Endothelial cell of umbilical vein (primary cell): ENCODE data around the gene HOXB3. TPM values are rescaled to one million over a fixed set of nuclear protein-coding genes. Genes with fewer than 3 reads are reported as not detected.

Source experiments
- BruUV-seq: library from RNA; stranded (reverse); fragments of 400-500 nt; replicated peaks from 2 replicates; lab custom pipeline; 2021; lab: Mats Ljungman, UMichigan
- CTCF ChIA-PET: fragments of 300-600, 350-600 bp; sonication (Branson Sonifier 250); formaldehyde crosslinking; loops from one replicate; lab custom pipeline; 2021; ENCODE audit warnings: antibody characterized with exemption, inconsistent platforms; lab: Charles Lee
- POLR2A ChIA-PET: fragments of 300-600, 350-600 bp; sonication (Branson Sonifier 250); formaldehyde crosslinking; loops from one replicate; lab custom pipeline; 2021; ENCODE audit warnings: antibody characterized with exemption, inconsistent platforms; lab: Charles Lee
- DNase-seq: peaks from one replicate; pipeline ENCODE4 v3.0.0-alpha.2; 2011; ENCODE audit warnings: low read depth, low spot score
- FAIRE-seq: peaks from 2 replicates; lab custom pipeline; 2011; peaks lifted over from hg19 to GRCh38; lab: Jason Lieb, UNC
- H2AFZ ChIP-seq: 2 replicates; pipeline ENCODE4 v1.6.0; 2012; ENCODE audit warnings: low read depth, low read length, control low read depth, inconsistent platforms
- H3K27ac ChIP-seq: 2 replicates; pipeline ENCODE4 v1.5.1; 2011; ENCODE audit warnings: low read depth, mild to moderate bottlenecking, control low read depth, low read length, moderate library complexity; ENCODE audit not compliant: insufficient read depth
- H3K27me3 ChIP-seq, 2 experiments: 2 replicates each; pipeline versions ENCODE4 v1.6.0 to v1.6.1; 2011; ENCODE audit warnings: low read length in 2 of 2, mixed read lengths in 1 of 2; ENCODE audit not compliant: control insufficient read depth in 2 of 2, insufficient read depth in 2 of 2
- H3K36me3 ChIP-seq, 2 experiments: 2 replicates in 1 of 2; 3 replicates in 1 of 2; pipeline ENCODE4 v1.5.1; 2011; ENCODE audit warnings: low read length in 2 of 2, mild to moderate bottlenecking in 1 of 2, moderate library complexity in 1 of 2; ENCODE audit not compliant: control insufficient read depth in 2 of 2, insufficient read depth in 2 of 2; ENCODE audit errors: extremely low read depth in 1 of 2
- H3K4me1 ChIP-seq: 3 replicates; pipeline ENCODE4 v1.5.1; 2011; ENCODE audit warnings: mild to moderate bottlenecking, low read length; ENCODE audit not compliant: control insufficient read depth, insufficient read depth; ENCODE audit errors: extremely low read depth
- H3K4me2 ChIP-seq: 2 replicates; pipeline ENCODE4 v1.6.1; 2011; ENCODE audit warnings: low read length, control low read depth, mixed read lengths; ENCODE audit not compliant: insufficient read depth
- H3K4me3 ChIP-seq, 3 experiments: fragments of 200-600 bp in 1 of 3; sonication (generic), shearing (Covaris generic) in 1 of 3; replicated peaks in 1 of 3; 2 replicates each; pipeline ENCODE4 v1.5.1; 2011 to 2016; ENCODE audit warnings: control low read depth in 3 of 3, low read length in 3 of 3, mild to moderate bottlenecking in 2 of 3, inconsistent platforms in 1 of 3, low read depth in 1 of 3, moderate library complexity in 1 of 3; ENCODE audit not compliant: insufficient read depth in 1 of 3
- H3K79me2 ChIP-seq: 2 replicates; pipeline ENCODE4 v1.6.0; 2012; ENCODE audit warnings: low read length, inconsistent platforms; ENCODE audit not compliant: control insufficient read depth, insufficient read depth
- H3K9ac ChIP-seq: replicated peaks from 2 replicates; pipeline ENCODE3; 2011; ENCODE audit warnings: low read length, control low read depth; ENCODE audit not compliant: insufficient read depth; ENCODE audit errors: extremely low read depth
- H3K9me1 ChIP-seq: replicated peaks from 3 replicates; pipeline ENCODE4 v1.6.0; 2011; ENCODE audit warnings: mild to moderate bottlenecking, low read length; ENCODE audit not compliant: control insufficient read depth, insufficient read depth; ENCODE audit errors: extremely low read depth
- H3K9me3 ChIP-seq: replicated peaks from 2 replicates; pipeline ENCODE4 v1.5.1; 2012; ENCODE audit warnings: low read length, inconsistent platforms; ENCODE audit not compliant: control insufficient read depth, insufficient read depth
- H4K20me1 ChIP-seq: replicated peaks from 2 replicates; pipeline ENCODE3; 2011; ENCODE audit warnings: mild to moderate bottlenecking, low read length; ENCODE audit not compliant: control insufficient read depth, insufficient read depth; ENCODE audit errors: extremely low read depth
- EZH2 ChIP-seq: IDR thresholded peaks from 2 replicates; pipeline ENCODE4 v1.6.1; 2012; ENCODE audit warnings: borderline replicate concordance, low read depth, mild to moderate bottlenecking, moderate library complexity, low read length, inconsistent platforms; ENCODE audit not compliant: severe bottlenecking
- FOS ChIP-seq: IDR thresholded peaks from 2 replicates; pipeline ENCODE4 v1.6.1; 2011; ENCODE audit warnings: mild to moderate bottlenecking, low read length, moderate library complexity, borderline replicate concordance; ENCODE audit not compliant: insufficient read depth
- MYC ChIP-seq: IDR thresholded peaks from one replicate; pipeline ENCODE4 v1.6.1; 2011; ENCODE audit warnings: mild to moderate bottlenecking, low read depth, low read length
- POLR2A ChIP-seq: IDR thresholded peaks from 2 replicates; pipeline ENCODE4 v1.6.1; 2012; ENCODE audit warnings: low read depth, mild to moderate bottlenecking, control low read depth, low read length
- dilution Hi-C: fragments of 300-500 bp; cut with MboI; formaldehyde crosslinking; loops from one replicate; pipeline ENCODE4 v1.15.0; 2019; ENCODE audit warnings: low sequenced_read_pairs; ENCODE audit not compliant: extremely low pct_ligation_motif_present
- intact Hi-C: fragments of 100-400 bp; cut with micrococcal nuclease; formaldehyde crosslinking; loops from one replicate; pipeline ENCODE4 v1.10.0; 2022
- polyA plus RNA-seq, 4 experiments: library from polyadenylated mRNA; depleted of rRNA in 3 of 4; stranded (reverse) in 3 of 4; unstranded in 1 of 4; fragments of >200 nt; gene quantifications; 2 replicates each; pipeline versions ENCODE4 v1.2.1 to v1.2.3, GENCODE V29; 2011 to 2012; ENCODE audit warnings: missing spikeins in 1 of 4
- total RNA-seq: library from RNA; stranded (reverse); gene quantifications from 2 replicates; pipeline ENCODE4 v1.2.3, GENCODE V29; 2021

The HOXB3 gene
- total and polyA plus RNA-seq, 2 donors (not counting 3 experiments of a cell fraction or from before 2014, with no cell fraction given) = 29.6 to 56.6 TPM

- no peak overlapping the region for H3K4me3 ChIP-seq
- H3K4me2 ChIP-seq = no peak overlapping the region
- DNase-seq = no peak
- dilution Hi-C loops = no loop called here
- no peak for FAIRE-seq
- no peak overlapping the region for H3K27ac ChIP-seq
- H3K9ac ChIP-seq = no peak overlapping the region
- H3K9me1 ChIP-seq = no peaks in the 10 kb centered on the region
- CTCF ChIA-PET = interaction anchor here (0.5 to 4.2 kb wide), 24 partner anchors 8 to 478 kb away, joined by 3 to 73 read pairs (median 6); partner anchors contain the start of genes HOXB8 and HOXB9
- POLR2A ChIA-PET = no interaction called here
- H4K20me1 ChIP-seq = no peaks in the 10 kb centered on the region
- intact Hi-C loops = no loop called here
- no peaks in the 10 kb centered on the region for H3K79me2 ChIP-seq
- peak; percentile 37 for TF ChIP-seq EZH2
- no peak for TF ChIP-seq FOS
- no peak for TF ChIP-seq MYC
- no peak for TF ChIP-seq POLR2A
- no peak overlapping the region for H2AFZ ChIP-seq
- H3K9me3 ChIP-seq = no peaks in the 10 kb centered on the region
- H3K4me1 ChIP-seq = no peaks in the 10 kb centered on the region
- H3K36me3 ChIP-seq = no peaks in the 10 kb centered on the region
- no TSS peak for BruUV-seq
- peaks cover 69 to 86% of the 10 kb centered on the region in 2 experiments for H3K27me3 ChIP-seq
These were observed 47.6 kb upstream of the HOXB3 start for GRCh38 chr17:48637323-48638260.
